Activated naive CD8-positive, alpha-beta T cell treated with anti-CD3 and anti-CD28 coated beads, Interleukin-2, amount 10 ng/mL, durations not matched to agents 7 days and 5 days (primary cell): ENCODE results near the gene MAMSTR. TPM values are rescaled to one million over a fixed set of nuclear protein-coding genes. Genes with fewer than 3 reads are reported as not detected.
A peak's percentile ranks its signal among the peaks of the same experiment; 100 is the strongest.

Source experiments
- ATAC-seq: fragments of 150-1000 bp; cut with Tn5 transposase; one replicate; pipeline ENCODE4 v1.10.0; 2021; ENCODE audit warnings: low read depth, moderate library complexity
- POLR2A ChIA-PET: fragments of 350-600 bp; sonication (Branson Sonifier 250); formaldehyde crosslinking; loops from one replicate; lab custom pipeline; 2021; ENCODE audit warnings: antibody characterized with exemption; lab: Charles Lee
- DNase-seq: peaks from one replicate; pipeline ENCODE4 v3.0.0; 2021
- H3K27ac Mint-ChIP-seq: one replicate; pipeline ENCODE4 v1.8.0; 2022; ENCODE audit warnings: mild to moderate bottlenecking, mixed read lengths
- H3K27me3 Mint-ChIP-seq: one replicate; pipeline ENCODE4 v1.8.0; 2022; ENCODE audit warnings: mild to moderate bottlenecking, moderate library complexity, mixed read lengths
- H3K36me3 Mint-ChIP-seq: one replicate; pipeline ENCODE4 v1.8.0; 2021; ENCODE audit warnings: mild to moderate bottlenecking, mixed read lengths
- H3K4me1 Mint-ChIP-seq: one replicate; pipeline ENCODE4 v1.8.0; 2021; ENCODE audit warnings: mixed read lengths
- H3K4me3 Mint-ChIP-seq: one replicate; pipeline ENCODE4 v1.8.0; 2022; ENCODE audit warnings: mild to moderate bottlenecking, moderate library complexity, mixed read lengths
- H3K9me3 Mint-ChIP-seq: one replicate; pipeline ENCODE4 v1.8.0; 2021; ENCODE audit warnings: mixed read lengths
- total RNA-seq, 2 experiments: library from RNA; stranded (reverse); gene quantifications; one replicate each; pipeline ENCODE4 v1.2.3, GENCODE V29; 2021

Gene MAMSTR
- total RNA-seq, 2 experiments from 2014 or later = 1.5 to 2.1 TPM

- Mint-ChIP-seq H3K27me3 (no peaks in the 10 kb centered on the region), H3K27ac (no peak overlapping the region), H3K4me3 (no peak overlapping the region), H3K36me3 (peaks cover 2% of the 10 kb centered on the region), H3K9me3 (peaks cover 9% of the 10 kb centered on the region), H3K4me1 (peaks cover 7% of the 10 kb centered on the region)
- DNase-seq = no peak
- POLR2A ChIA-PET = no interaction called here
- ATAC-seq = no peak
These were observed 48.7 kb downstream of the MAMSTR start for GRCh38 chr19:48670699-48671445.

GRCh38 chr19:48669903-48670668, 49.4 kb downstream of the MAMSTR start:
- ATAC-seq (no peak), DNase-seq (no peak)
- peak overlapping the region; percentile 51 for H3K27ac Mint-ChIP-seq
- no peaks in the 10 kb centered on the region for H3K27me3 Mint-ChIP-seq
- peaks cover 2% of the 10 kb centered on the region for H3K36me3 Mint-ChIP-seq
- peaks cover 3% of the 10 kb centered on the region for H3K4me1 Mint-ChIP-seq
- POLR2A ChIA-PET = no interaction called here
- no peak overlapping the region for H3K4me3 Mint-ChIP-seq
- peaks cover 9% of the 10 kb centered on the region for H3K9me3 Mint-ChIP-seq

- POLR2A ChIA-PET = no interaction called here
- no peak for DNase-seq
- Mint-ChIP-seq H3K36me3 (peaks cover 2% of the 10 kb centered on the region), H3K4me3 (no peak overlapping the region), H3K27ac (peak overlapping the region; percentile 62), H3K9me3 (peaks cover 9% of the 10 kb centered on the region), H3K4me1 (peaks cover 2% of the 10 kb centered on the region), H3K27me3 (no peaks in the 10 kb centered on the region)
- no peak for ATAC-seq
These were observed 50.8 kb downstream of the MAMSTR start for GRCh38 chr19:48668761-48669160.

GRCh38 chr19:48668332-48668731, 51.2 kb downstream of the MAMSTR start:
- POLR2A ChIA-PET = no interaction called here
- no peak overlapping the region for H3K4me3 Mint-ChIP-seq
- peaks cover 9% of the 10 kb centered on the region for H3K9me3 Mint-ChIP-seq
- ATAC-seq = no peak
- no peaks in the 10 kb centered on the region for H3K27me3 Mint-ChIP-seq
- H3K4me1 Mint-ChIP-seq = peaks cover 2% of the 10 kb centered on the region
- H3K36me3 Mint-ChIP-seq = peaks cover 2% of the 10 kb centered on the region
- H3K27ac Mint-ChIP-seq = no peak overlapping the region
- no peak for DNase-seq

- H3K36me3 Mint-ChIP-seq = peaks cover 2% of the 10 kb centered on the region
- ATAC-seq = no peak
- H3K4me3 Mint-ChIP-seq = no peak overlapping the region
- peaks cover 9% of the 10 kb centered on the region for H3K9me3 Mint-ChIP-seq
- no peak for DNase-seq
- peaks cover 6% of the 10 kb centered on the region for H3K4me1 Mint-ChIP-seq
- H3K27ac Mint-ChIP-seq = no peak overlapping the region
- POLR2A ChIA-PET = no interaction called here
- H3K27me3 Mint-ChIP-seq = no peaks in the 10 kb centered on the region
These were observed 53.7 kb downstream of the MAMSTR start for GRCh38 chr19:48665786-48666185.

- H3K27ac Mint-ChIP-seq = no peak overlapping the region
- no peak for DNase-seq
- H3K27me3 Mint-ChIP-seq = no peaks in the 10 kb centered on the region
- H3K4me1 Mint-ChIP-seq = peaks cover 8% of the 10 kb centered on the region
- H3K4me3 Mint-ChIP-seq = no peak overlapping the region
- no peak for ATAC-seq
- peaks cover 3% of the 10 kb centered on the region for H3K9me3 Mint-ChIP-seq
- peaks cover 2% of the 10 kb centered on the region for H3K36me3 Mint-ChIP-seq
- POLR2A ChIA-PET = no interaction called here
These were observed 55.0 kb downstream of the MAMSTR start for GRCh38 chr19:48664476-48664875.

- Mint-ChIP-seq H3K4me3 (no peak overlapping the region), H3K4me1 (peaks cover 6% of the 10 kb centered on the region)
These were observed 55.9 kb downstream of the MAMSTR start for GRCh38 chr19:48663667-48664066.

More at GRCh38 chr19:48663667-48664066, 55.9 kb downstream of the MAMSTR start:
- Mint-ChIP-seq H3K27ac (no peak overlapping the region), H3K36me3 (no peaks in the 10 kb centered on the region), H3K27me3 (no peaks in the 10 kb centered on the region), H3K9me3 (peaks cover under 1% of the 10 kb centered on the region)
- POLR2A ChIA-PET = no interaction called here
- DNase-seq = no peak
- no peak for ATAC-seq

Other genes starting within 250 kb of the MAMSTR start
- 10 to 100 TPM; 10.2 to 12.8 TPM for gene LMTK3, start 207.9 kb downstream of the MAMSTR start, total RNA-seq
- gene SULT2B1, start 167.6 kb downstream of the MAMSTR start, total RNA-seq = not detected
- gene SPACA4, start 113.0 kb downstream of the MAMSTR start, total RNA-seq = not detected
- gene FAM83E, start 104.6 kb downstream of the MAMSTR start, total RNA-seq = 1 to 10 TPM; 2.7 to 3.6 TPM
- gene RPL18, start 100.5 kb downstream of the MAMSTR start, total RNA-seq = 1,000 to 10,000 TPM; 1,565 to 1,587 TPM
- gene SPHK2, start 100.2 kb downstream of the MAMSTR start, total RNA-seq = 10 to 100 TPM; 31.4 to 31.8 TPM
- gene DBP, start 82.3 kb downstream of the MAMSTR start, total RNA-seq = 10 to 100 TPM; 34.0 to 34.8 TPM
- gene CA11, start 73.5 kb downstream of the MAMSTR start, total RNA-seq = 10 to 100 TPM in 1 of 2 experiments, 1 to 10 TPM in 1; 9.7 to 10.4 TPM
- gene NTN5, start 46.7 kb downstream of the MAMSTR start, total RNA-seq = 1 to 10 TPM; 1.8 to 2.3 TPM
- not detected for gene FUT2, start 23.8 kb downstream of the MAMSTR start, total RNA-seq
- not detected for gene RASIP1, start 20.9 kb upstream of the MAMSTR start, total RNA-seq
- gene IZUMO1, start 27.2 kb upstream of the MAMSTR start, total RNA-seq = not detected
- gene FUT1, start 32.9 kb upstream of the MAMSTR start, total RNA-seq = under 1 TPM; 0.14 to 0.22 TPM
- gene FGF21, start 35.8 kb upstream of the MAMSTR start, total RNA-seq = not detected
- 10 to 100 TPM; 40.6 to 43.9 TPM for gene BCAT2, start 91.3 kb upstream of the MAMSTR start, total RNA-seq
- gene HSD17B14, start 116.8 kb upstream of the MAMSTR start, total RNA-seq = 1 to 10 TPM; 2.6 to 3.3 TPM
- gene PLEKHA4, start 148.9 kb upstream of the MAMSTR start, total RNA-seq = 1 to 10 TPM; 4.0 to 7.0 TPM
- gene PPP1R15A, start 152.7 kb upstream of the MAMSTR start, total RNA-seq = 10 to 100 TPM; 82.8 to 83.9 TPM
- gene TULP2, start 179.0 kb upstream of the MAMSTR start, total RNA-seq = under 1 TPM in 1 of 2 experiments, not detected in 1; 0.17 TPM
- gene NUCB1, start 180.6 kb upstream of the MAMSTR start, total RNA-seq = 100 to 1,000 TPM; 203 to 214 TPM
- gene DHDH, start 214.0 kb upstream of the MAMSTR start, total RNA-seq = 1 to 10 TPM; 1.7 to 2.6 TPM
- gene BAX, start 235.2 kb upstream of the MAMSTR start, total RNA-seq = 100 to 1,000 TPM; 285 to 296 TPM
- 1,000 to 10,000 TPM; 1,232 to 1,343 TPM for gene FTL, start 245.6 kb upstream of the MAMSTR start, total RNA-seq